RPMI7951 (cell line): ENCODE data around the gene VPS18. TPM values are rescaled to one million over a fixed set of nuclear protein-coding genes. Genes with fewer than 3 reads are reported as not detected.

Experiments
- DNase-seq: peaks from one replicate; pipeline ENCODE4 v3.0.0-alpha.2; 2012; ENCODE audit warnings: low read depth
- total RNA-seq: library from RNA; depleted of rRNA; stranded (reverse); fragments of >200 nt; shearing (Covaris generic); gene quantifications from 2 replicates; pipeline ENCODE4 v1.2.3, GENCODE V29; 2014

Gene VPS18
- total RNA-seq, 1 experiment from 2014 or later = 14.9 TPM

GRCh38 chr15:40918799-40919392 is 24.6 kb downstream of the VPS18 start:
- DNase-seq = no peak

DNA sequence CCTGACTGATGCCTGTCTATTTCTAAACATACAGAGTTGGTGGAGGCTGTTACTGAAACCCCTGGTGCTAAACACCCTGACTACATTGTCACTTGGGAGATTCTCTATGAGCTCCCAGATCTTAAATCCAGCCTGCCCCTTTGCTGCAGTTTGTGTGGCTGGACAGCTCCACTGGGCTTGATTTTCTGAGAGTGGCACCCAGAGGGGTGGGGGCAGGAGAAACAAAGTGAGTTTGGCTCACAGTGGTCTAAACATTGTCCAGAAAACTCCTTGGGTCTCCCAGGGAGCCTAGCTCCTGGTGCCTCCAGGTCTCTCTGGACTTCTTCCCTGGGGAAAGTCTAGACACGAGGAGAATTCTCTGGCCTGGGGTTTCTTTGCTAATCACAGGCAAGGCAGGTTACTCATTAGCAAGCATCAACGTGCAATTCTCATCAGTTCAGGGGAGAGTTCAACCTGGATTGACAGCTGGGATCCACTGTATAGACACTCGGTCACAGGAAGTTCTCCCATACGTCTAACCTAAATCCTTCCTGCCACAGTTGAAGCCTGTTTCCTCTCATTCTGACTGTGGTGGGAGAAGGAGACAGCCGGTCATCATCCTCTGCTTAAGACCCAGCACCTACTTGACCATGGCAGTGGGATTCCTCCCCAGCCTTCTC is 27.8 kb downstream of the VPS18 start:
- no peak for DNase-seq

GRCh38 chr15:40922608-40923005 is 28.4 kb downstream of the VPS18 start:
- no peak for DNase-seq

DNA sequence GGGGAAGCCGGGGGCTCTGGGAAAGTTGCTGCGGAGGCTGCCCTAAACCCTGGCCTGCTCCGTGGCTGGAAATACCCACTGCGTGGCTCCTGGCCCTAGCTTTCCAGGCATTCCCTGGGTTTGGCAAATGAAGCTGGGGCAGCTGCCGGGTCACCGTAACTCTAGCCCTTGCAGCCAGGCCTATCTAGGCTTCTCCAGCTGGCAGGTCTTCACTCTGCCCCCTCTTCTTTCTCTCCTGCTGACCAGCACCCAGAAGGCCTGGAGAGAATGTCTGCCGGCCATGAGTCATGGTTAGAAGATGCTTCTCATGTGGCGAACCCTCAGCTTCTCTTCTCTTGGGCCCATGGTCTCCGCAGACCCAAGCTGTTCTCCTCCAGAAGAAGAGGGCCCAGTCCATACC is 29.3 kb downstream of the VPS18 start:
- DNase-seq = no peak

DNA sequence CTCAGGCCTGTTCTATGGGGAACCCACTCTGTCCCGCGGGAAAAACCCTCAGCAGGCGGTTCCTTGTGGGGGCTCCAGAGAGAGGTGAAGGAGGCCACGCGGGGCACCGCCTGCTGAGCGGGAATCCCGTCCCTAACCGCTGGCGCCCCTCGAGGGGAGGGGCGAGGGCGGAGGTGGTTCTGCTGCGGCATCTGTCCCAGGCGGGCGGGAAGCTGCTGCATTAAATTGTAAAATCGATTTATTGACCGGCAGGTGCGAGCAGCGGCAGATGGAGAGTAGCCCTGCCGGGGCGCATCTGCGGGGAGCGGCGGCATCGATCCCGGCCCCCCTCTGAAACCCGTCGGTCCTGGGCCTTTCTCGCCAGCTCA is 31.2 kb downstream of the VPS18 start:
- DNase-seq = no peak

- peak; percentile 63 for DNase-seq
Observed at GRCh38 chr15:40925863-40926658, 31.8 kb downstream of the VPS18 start.

DNA sequence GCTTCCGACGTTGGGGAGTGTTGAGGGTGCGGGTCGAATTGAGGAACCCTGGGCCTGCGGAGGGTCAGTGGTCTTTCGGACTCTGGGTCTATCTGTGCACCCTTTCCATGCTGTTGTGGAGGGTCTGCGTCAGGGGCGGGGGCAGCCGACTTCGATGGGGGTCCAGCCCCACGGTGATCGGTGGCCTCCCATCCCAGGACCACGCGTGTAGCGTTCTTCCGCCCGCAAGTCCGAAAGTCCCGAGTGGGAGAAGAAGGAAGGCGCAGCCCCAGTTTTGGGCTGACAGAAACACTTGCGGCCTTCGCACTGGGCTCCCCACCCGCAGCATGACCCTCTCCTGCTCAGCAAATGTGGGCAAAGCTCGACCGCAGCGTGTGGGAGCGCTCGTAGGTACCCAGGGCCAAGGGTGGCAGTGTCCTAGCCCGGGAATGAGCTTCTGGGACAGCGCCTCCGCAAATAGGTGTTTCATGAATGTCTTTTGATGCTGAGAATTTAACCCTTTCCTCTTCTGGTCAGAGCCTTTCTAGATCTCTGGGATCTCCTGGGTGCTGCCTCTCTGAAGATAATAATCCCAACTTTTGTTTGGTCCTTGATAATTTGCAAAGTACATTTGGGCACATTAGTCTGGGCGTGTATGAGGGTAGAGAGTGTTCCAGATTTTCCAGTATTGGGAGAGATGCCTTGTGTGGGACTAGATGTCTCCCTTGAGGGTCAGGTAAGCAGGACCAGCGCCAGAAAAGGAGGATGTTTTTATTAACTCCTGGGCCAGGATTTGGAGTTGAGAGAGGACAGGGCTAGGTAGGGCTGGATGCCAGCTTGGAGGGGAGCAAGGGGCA is 32.6 kb downstream of the VPS18 start:
- no peak for DNase-seq

GRCh38 chr15:40927495-40927872 is 33.2 kb downstream of the VPS18 start:
- no peak for DNase-seq

DNA sequence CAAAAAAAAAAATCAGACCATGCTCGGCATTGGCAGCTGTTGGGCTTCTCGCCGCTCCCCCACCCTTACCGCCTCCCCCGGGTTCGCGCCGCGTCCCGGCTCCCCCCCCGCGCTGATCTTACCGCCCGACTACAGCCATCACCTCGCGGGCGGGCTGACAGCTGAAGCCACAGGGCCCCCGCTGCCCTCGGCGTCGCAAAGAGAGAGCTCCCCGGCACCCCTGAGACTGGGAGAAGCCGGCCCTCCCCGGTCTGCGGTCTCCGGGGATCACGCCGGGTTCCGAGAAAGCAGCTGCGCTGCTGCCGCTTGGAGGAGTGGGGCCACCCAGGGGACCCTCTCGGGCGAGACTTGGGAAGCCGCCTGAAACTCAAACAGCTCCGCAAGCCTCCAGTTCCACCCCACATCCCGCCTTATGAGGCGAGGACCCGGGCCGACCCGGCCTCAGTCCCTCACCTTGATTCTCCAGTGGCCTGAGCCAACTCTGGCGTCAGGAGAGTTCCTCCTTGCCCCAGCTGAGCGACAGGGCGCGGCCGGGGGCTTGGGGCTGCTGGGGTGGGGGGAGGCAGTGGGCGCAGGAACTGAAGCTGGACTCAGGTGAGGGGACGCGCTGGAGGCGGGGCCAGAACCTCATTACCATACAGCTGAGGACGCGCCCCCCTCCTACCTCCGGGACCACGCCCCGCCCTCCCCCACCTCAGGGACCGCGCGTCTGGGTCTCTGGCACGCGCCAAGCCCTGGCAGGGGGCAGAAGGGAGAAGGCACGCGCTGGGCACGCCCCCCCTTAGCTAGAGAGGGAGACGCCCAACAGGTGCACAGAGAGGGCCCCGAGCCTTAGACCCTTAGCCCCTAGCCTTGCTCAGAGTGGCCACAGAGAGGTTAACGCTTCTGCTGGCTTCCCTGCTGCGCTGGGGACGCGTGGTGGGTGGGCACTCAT is 33.9 kb downstream of the VPS18 start:
- no peak for DNase-seq

DNA sequence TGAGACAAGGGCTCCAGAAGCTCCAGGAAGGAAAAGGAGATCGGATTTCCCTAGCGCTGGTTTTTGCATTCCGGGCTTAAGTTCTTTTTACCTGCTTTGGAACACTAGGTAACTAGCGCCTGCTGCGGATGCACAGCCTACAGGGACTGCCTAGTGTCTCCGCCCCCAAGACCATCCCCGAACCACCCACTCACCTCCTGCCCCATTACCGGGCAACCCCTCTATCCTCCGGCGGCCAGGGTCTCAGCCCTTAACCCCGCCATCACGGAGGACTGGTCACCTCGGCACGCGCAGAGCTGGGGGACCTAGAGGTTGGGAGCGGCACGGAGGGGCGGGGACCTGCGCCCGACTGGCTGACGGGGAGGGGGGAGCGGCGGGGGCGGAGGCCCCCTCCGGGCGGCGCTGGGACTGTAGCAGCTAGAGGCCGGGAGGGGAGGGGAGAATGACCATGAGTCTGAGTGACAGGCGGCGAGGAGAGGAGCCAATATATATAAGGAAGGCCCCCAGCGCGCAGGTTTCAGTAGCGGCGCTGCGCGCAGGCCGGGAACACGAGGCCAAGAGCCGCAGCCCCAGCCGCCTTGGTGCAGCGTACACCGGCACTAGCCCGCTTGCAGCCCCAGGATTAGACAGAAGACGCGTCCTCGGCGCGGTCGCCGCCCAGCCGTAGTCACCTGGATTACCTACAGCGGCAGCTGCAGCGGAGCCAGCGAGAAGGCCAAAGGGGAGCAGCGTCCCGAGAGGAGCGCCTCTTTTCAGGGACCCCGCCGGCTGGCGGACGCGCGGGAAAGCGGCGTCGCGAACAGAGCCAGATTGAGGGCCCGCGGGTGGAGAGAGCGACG is 34.8 kb downstream of the VPS18 start, which contains the start of gene DLL4:
Gene DLL4 (plus strand): TSS at position 520 of the 839 bp plus-strand sequence. CDS start 329 bp downstream, outside the sequence.
- peak; percentile 73 for DNase-seq

DNA sequence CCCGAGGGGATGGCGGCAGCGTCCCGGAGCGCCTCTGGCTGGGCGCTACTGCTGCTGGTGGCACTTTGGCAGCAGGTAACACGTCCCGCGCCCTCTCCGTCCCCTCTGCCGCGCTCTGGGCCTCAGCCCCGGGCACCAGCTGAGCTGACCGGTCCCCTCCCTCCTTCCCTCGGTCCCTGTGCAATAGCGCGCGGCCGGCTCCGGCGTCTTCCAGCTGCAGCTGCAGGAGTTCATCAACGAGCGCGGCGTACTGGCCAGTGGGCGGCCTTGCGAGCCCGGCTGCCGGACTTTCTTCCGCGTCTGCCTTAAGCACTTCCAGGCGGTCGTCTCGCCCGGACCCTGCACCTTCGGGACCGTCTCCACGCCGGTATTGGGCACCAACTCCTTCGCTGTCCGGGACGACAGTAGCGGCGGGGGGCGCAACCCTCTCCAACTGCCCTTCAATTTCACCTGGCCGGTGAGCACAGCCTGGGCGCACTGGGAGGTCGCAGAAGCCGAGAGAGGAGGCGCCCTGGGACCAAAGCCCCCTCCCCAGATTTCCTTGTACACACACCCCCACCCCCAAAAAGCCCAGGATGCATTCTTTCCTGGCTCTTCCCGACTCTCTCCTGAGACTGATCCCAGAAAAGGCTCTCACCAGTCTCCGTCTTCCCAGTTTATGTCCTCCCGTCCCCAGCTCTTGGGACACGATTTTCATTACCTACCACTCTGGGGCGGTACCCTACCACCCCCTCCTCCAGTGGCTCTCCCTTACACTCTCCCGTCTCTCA is 35.6 kb downstream of the VPS18 start:
- peak; percentile 67 for DNase-seq

GRCh38 chr15:40930430-40931299 is 36.4 kb downstream of the VPS18 start:
- peak; percentile 28 for DNase-seq

DNA sequence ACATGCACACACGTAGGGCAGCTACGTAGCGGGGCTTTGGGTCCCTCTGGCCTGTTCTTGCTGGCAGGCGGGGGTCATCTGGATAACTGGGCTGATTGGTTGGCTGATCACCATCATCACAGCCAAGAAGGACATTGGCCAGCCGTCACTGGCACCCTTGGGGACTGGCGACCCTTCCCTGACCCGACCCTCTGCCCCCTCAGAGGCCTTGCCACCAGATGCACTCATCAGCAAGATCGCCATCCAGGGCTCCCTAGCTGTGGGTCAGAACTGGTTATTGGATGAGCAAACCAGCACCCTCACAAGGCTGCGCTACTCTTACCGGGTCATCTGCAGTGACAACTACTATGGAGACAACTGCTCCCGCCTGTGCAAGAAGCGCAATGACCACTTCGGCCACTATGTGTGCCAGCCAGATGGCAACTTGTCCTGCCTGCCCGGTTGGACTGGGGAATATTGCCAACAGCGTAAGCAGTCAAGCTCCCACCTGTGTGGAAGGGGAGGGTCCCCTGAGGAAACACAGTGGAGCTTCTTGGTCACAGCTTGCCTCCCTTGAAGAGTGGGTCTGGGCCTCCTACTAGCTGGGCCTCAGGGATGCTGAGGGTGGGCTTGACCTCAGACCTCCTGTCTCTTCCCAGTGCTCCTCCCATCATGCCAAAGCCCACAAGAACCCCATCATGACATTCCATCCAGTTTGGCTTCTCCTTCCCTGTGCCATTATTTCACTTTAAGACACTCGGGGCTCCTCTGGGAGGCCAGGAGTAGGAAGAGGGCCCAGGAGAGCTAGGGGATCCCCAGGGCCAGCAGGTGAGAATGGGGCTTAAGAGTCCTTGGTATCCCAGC is 37.3 kb downstream of the VPS18 start:
- DNase-seq = no peak

DNA sequence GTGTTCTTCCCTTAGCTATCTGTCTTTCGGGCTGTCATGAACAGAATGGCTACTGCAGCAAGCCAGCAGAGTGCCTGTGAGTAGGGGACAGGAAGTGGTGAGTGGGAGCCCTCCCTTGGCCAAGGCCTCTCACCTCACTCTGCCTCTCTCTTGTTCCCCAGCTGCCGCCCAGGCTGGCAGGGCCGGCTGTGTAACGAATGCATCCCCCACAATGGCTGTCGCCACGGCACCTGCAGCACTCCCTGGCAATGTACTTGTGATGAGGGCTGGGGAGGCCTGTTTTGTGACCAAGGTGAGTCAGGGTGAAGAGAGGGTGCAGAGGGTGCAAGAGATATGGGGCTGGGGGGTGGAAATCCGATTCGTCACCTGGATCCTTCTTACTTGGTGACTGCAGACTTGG is 37.9 kb downstream of the VPS18 start:
- DNase-seq = no peak

DNA sequence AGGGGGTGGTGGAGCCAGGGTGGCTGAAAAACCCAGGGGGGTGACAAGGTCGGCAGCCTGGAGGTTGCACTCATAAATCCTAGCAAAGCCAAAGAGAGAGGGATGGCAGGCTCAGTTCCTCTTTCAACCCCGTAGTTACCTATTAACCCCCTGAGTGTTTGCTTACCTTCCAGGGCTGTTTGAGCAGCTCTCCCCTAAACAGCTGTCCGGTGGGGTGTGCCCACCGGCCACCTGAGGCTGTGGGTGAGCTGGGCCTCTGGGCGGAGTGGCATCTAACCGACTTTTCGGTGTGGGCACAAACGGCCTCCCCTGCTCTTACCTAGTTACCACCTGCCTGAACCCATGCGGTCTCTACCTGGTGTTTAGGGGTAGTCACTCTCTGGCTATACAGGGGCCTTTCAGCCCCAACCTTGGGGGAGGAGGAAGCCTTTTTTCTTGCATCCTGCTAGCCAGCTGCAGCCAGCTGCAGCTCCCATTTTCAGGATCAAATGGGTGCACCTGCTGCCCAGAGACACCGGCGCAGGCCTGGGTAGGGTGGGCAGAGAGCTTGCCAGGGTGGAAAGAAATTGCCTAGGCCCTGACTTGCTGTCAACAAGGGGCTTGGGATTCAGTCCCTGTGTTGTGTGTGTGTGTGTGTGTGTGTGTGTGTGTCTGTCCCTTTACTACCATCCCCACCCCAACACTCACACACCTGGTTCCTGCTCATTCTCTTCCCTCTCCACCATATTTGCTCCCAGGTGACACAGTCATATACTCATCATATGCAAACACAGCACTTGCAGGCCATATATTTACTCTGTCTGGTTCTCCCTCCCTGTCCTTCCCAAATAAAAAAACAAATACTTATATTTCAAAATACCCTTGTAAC is 38.6 kb downstream of the VPS18 start:
- DNase-seq = no peak

GRCh38 chr15:40933517-40933902 is 39.3 kb downstream of the VPS18 start:
- no peak for DNase-seq
